ENCODE measurements around the gene TFAP2B. TPM values are rescaled to one million over a fixed set of nuclear protein-coding genes. Genes with fewer than 3 reads are reported as not detected.

The TFAP2B gene
- total RNA-seq, 1 experiment from 2014 or later = not detected

Other genes with a start within 250 kb of the TFAP2B start
- not detected in 2 replicates for gene TFAP2D, start 105.3 kb upstream of the TFAP2B start, total RNA-seq (2014; rRNA removed; shearing (Covaris generic))

All from G401 (cell line).